K562 (cell line): ENCODE results near the gene ATP5PO. TPM values are rescaled to one million over a fixed set of nuclear protein-coding genes. Genes with fewer than 3 reads are reported as not detected.

Experiments used
- ATAC-seq: fragments of 200-7000 bp; cut with Tn5 transposase; 3 replicates; pipeline ENCODE4 v1.9.1; 2020; ENCODE audit warnings: moderate library complexity
- BruUV-seq: library from RNA; stranded (reverse); fragments of 400-500 nt; replicated peaks from 2 replicates; lab custom pipeline; 2021; lab: Mats Ljungman, UMichigan
- CTCF ChIA-PET: fragments of 300-600 bp; formaldehyde crosslinking; extraction: SDS; loops from one replicate; lab custom pipeline; 2021; ENCODE audit warnings: low intra/inter-chr PET ratio; lab: Yijun Ruan, JAX
- POLR2A ChIA-PET: fragments of 300-600, 350-650 bp; sonication (Branson Sonifier 250); formaldehyde crosslinking; extraction: SDS; loops from one replicate; lab custom pipeline; 2021; ENCODE audit warnings: antibody characterized with exemption, inconsistent platforms; lab: Yijun Ruan, JAX
- DNase-seq, 4 experiments: peaks; one replicate each; pipeline versions ENCODE4 v3.0.0 to v3.0.0-alpha.2; 2011 to 2018; ENCODE audit warnings: low spot score in 3 of 4, mixed read lengths in 3 of 4; ENCODE audit errors: extremely low read depth in 1 of 4
- FAIRE-seq: peaks from 2 replicates; lab custom pipeline; 2011; peaks lifted over from hg19 to GRCh38; lab: Jason Lieb, UNC
- H2AFZ ChIP-seq: 2 replicates; pipeline ENCODE4 v1.6.0; 2011; ENCODE audit warnings: low read depth, low read length, control low read depth, inconsistent platforms
- H3K27ac ChIP-seq: fragments of 200-600 bp; 3 replicates; pipeline ENCODE4 v1.8.0; 2011; ENCODE audit warnings: low read depth, mild to moderate bottlenecking, control low read depth, inconsistent platforms, low read length, moderate library complexity, mixed read lengths; ENCODE audit errors: extremely low read depth
- H3K27me3 ChIP-seq, 2 experiments: fragments of 300-600 bp in 1 of 2; 2 replicates in 1 of 2; 3 replicates in 1 of 2; pipeline versions ENCODE4 v1.6.0 to v1.8.0; 2011; ENCODE audit warnings: inconsistent platforms in 2 of 2, low read length in 2 of 2, mild to moderate bottlenecking in 1 of 2, mixed read lengths in 1 of 2, moderate library complexity in 1 of 2; ENCODE audit not compliant: control insufficient read depth in 2 of 2, insufficient read depth in 2 of 2
- H3K36me3 ChIP-seq: fragments of 300-600 bp; 3 replicates; pipeline ENCODE4 v1.8.0; 2011; ENCODE audit warnings: mild to moderate bottlenecking, low read length, inconsistent platforms; ENCODE audit not compliant: control insufficient read depth, insufficient read depth
- H3K4me1 ChIP-seq, 2 experiments: fragments of 200-600 bp in 1 of 2; replicated peaks in 1 of 2; 2 replicates in 1 of 2; 3 replicates in 1 of 2; pipeline versions ENCODE4 v1.5.1 to v1.8.0; 2011; ENCODE audit warnings: inconsistent platforms in 2 of 2, low read length in 2 of 2, mild to moderate bottlenecking in 1 of 2, mixed read lengths in 1 of 2, moderate library complexity in 1 of 2; ENCODE audit not compliant: control insufficient read depth in 2 of 2, insufficient read depth in 2 of 2
- H3K4me2 ChIP-seq: 2 replicates; pipeline ENCODE4 v1.6.1; 2011; ENCODE audit warnings: low read length, control low read depth, inconsistent platforms, mixed read lengths; ENCODE audit not compliant: insufficient read depth
- H3K4me3 ChIP-seq: fragments of 200-600 bp; sonication (generic), shearing (Covaris generic); 2 replicates; pipeline ENCODE4 v1.5.1; 2016; ENCODE audit warnings: control low read depth, inconsistent platforms
- H3K79me2 ChIP-seq: fragments of 200-600 bp; 3 replicates; pipeline ENCODE4 v1.8.0; 2011; ENCODE audit warnings: low read length, inconsistent platforms; ENCODE audit not compliant: control insufficient read depth, insufficient read depth
- H3K9ac ChIP-seq, 2 experiments: 2 replicates each; pipeline versions ENCODE4 v1.6.0 to v1.6.1; 2011; ENCODE audit warnings: low read depth in 2 of 2, low read length in 2 of 2, control low read depth in 1 of 2, inconsistent platforms in 1 of 2, mild to moderate bottlenecking in 1 of 2, mixed read lengths in 1 of 2; ENCODE audit not compliant: insufficient read depth in 1 of 2
- H3K9me1 ChIP-seq: one replicate; pipeline ENCODE4 v1.6.0; 2011; ENCODE audit warnings: inconsistent platforms, mild to moderate bottlenecking, low read length, moderate library complexity; ENCODE audit not compliant: control insufficient read depth, insufficient read depth
- H3K9me3 ChIP-seq: replicated peaks from 2 replicates; pipeline ENCODE4 v1.5.1; 2011; ENCODE audit warnings: low read depth, low read length, inconsistent platforms; ENCODE audit not compliant: control insufficient read depth, insufficient read depth
- H4K20me1 ChIP-seq: replicated peaks from 2 replicates; pipeline ENCODE4 v1.6.1; 2011; ENCODE audit warnings: low read length, inconsistent platforms, mixed read lengths; ENCODE audit not compliant: control insufficient read depth, insufficient read depth
- NFIC ChIP-seq: fragments of 450-650 bp; IDR thresholded peaks from 2 replicates; pipeline ENCODE4 v1.6.1; 2017; ENCODE audit warnings: mild to moderate bottlenecking, inconsistent platforms
- POLR2A ChIP-seq: fragments of 450-650 bp; conservative IDR thresholded peaks from 2 replicates; pipeline ENCODE4 v1.6.1; 2016
- POLR2G ChIP-seq: fragments of 200-400 bp; formaldehyde crosslinking; IDR thresholded peaks from 2 replicates; pipeline ENCODE4 v1.6.1; 2017; ENCODE audit warnings: low read depth, mild to moderate bottlenecking, antibody characterized with exemption, low read length, moderate library complexity
- POLR3A ChIP-seq: IDR thresholded peaks from 2 replicates; pipeline ENCODE4 v1.6.1; 2011; ENCODE audit warnings: borderline replicate concordance, mild to moderate bottlenecking, moderate library complexity; ENCODE audit not compliant: insufficient read length, insufficient read depth; ENCODE audit errors: extremely low read depth
- RBFOX2 ChIP-seq: fragments of 200-400 bp; formaldehyde crosslinking; IDR thresholded peaks from 2 replicates; pipeline ENCODE4 v1.6.1; 2017; ENCODE audit warnings: low read depth, mild to moderate bottlenecking, low read length, moderate library complexity
- SUPT5H ChIP-seq: fragments of 450-650 bp; IDR thresholded peaks from 2 replicates; pipeline ENCODE4 v1.6.1; 2016
- USF2 ChIP-seq: sonication (generic); formaldehyde crosslinking; IDR thresholded peaks from 2 replicates; pipeline ENCODE4 v1.5.0; 2020; ENCODE audit warnings: missing genetic modification reagents
- ZNF311 ChIP-seq: fragments of 250-450 bp; sonication (Bioruptor Pico); IDR thresholded peaks from 2 replicates; pipeline ENCODE4 v1.4.0; 2020; ENCODE audit warnings: mild to moderate bottlenecking, moderate library complexity
- WGBS: fragments of 100-300 bp; shearing (Covaris generic); methylation state at CpG from one replicate; pipeline ENCODE4 v1.1.6; 2016; ENCODE audit warnings: low coverage, mixed read lengths; ENCODE audit not compliant: insufficient coverage; ENCODE audit errors: missing lambda C conversion rate; 5-methylcytosine and 5-hydroxymethylcytosine counted together
- in situ Hi-C: fragments of 300-500 bp; cut with MboI; formaldehyde crosslinking; loops from 4 replicates; pipeline ENCODE4 v1.15.0; 2018; ENCODE audit warnings: inconsistent platforms, mixed read lengths
- intact Hi-C: fragments of 100-400 bp; cut with micrococcal nuclease; formaldehyde crosslinking; loops from 2 replicates; pipeline ENCODE4 v1.14.2; 2022
- polyA plus RNA-seq, 8 experiments: library from polyadenylated mRNA; depleted of rRNA in 4 of 8; stranded (reverse) in 5 of 8; unstranded in 3 of 8; fragments of >200 nt; fragmentation: Nextera tagmentation in 2 of 8; fragmentation: Illumina TruSeq in 1 of 8; extraction: Ambion mirVana in 2 of 8; extraction: Trizol in 1 of 8; gene quantifications; 2 replicates each; pipeline versions ENCODE4 v1.2.1 to v1.2.3, GENCODE V29; 2011 to 2014; ENCODE audit warnings: inconsistent platforms in 1 of 8, missing spikeins in 1 of 8
- total RNA-seq, 7 experiments: library from RNA; depleted of rRNA in 6 of 7; stranded (reverse); fragments of >200 nt in 6 of 7; fragmentation: Illumina TruSeq in 2 of 7; extraction: Trizol in 2 of 7; gene quantifications; 2 replicates each; pipeline versions ENCODE4 v1.2.1 to v1.2.3, GENCODE V29; 2011 to 2021; ENCODE audit warnings: low replicate concordance in 1 of 7

Gene ATP5PO
- total and polyA plus RNA-seq, 9 of the 15 experiments (the other 6 are each of a cell fraction or from before 2014, with no cell fraction given), result 367 to 2,722 (median 808) TPM

DNA sequence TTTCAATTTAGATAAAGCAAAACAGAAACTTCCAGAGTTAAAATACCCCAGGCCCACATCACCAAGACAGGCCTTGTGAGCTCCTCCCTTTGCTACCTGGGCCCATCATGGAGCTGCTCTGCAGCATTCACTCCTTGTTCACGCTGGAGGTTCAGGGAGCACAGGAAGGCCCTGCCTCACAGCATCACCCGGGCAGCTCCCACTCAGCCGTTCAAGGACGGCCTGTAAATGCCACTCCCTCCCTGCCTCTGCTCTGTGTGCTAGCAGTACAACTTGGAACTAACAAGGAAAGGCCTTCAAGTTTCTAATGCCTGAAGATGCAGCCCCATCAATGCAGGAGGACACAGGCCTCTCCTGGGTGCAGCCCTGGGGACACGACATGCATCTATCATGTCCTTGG lies 11.6 kb downstream of the ATP5PO start:
- H3K4me2 ChIP-seq, result no peak overlapping the region
- H3K9ac ChIP-seq, result no peak overlapping the region
- POLR2A ChIA-PET, result interaction anchor here (0.5 to 2.9 kb wide), 7 partner anchors 8 to 564 kb away, joined by 3 to 15 read pairs (median 3); partner anchors contain the start of gene ATP5PO
- intact Hi-C loops (no loop called here), in situ Hi-C loops (no loop called here)
- no peaks in the 10 kb centered on the region for H3K9me1 ChIP-seq
- DNase-seq (no peak), FAIRE-seq (no peak), ATAC-seq (peak; percentile 6; the same call in 1 of the 3 replicates)
- H3K9me3 ChIP-seq, result no peaks in the 10 kb centered on the region
- H3K4me1 ChIP-seq, result peaks cover 6% of the 10 kb centered on the region in 2 experiments; a peak in 3 of 5 replicates
- H3K27ac ChIP-seq, result no peak overlapping the region
- H3K79me2 ChIP-seq, result no peaks in the 10 kb centered on the region
- TF ChIP-seq SUPT5H (0 out of 2 replicates have a peak, but pooled peaks have one; percentile 16), NFIC (no peak), POLR2A (0 out of 2 replicates have a peak, but pooled peaks have one; percentile 20), RBFOX2 (peak; percentile 40; the same call in 1 of the 2 replicates)
- CTCF ChIA-PET, result no interaction called here
- no peak overlapping the region for H2AFZ ChIP-seq
- BruUV-seq, result no TSS peak
- no peak overlapping the region for H3K4me3 ChIP-seq
- peaks cover 75% of the 10 kb centered on the region for H3K36me3 ChIP-seq
- H3K27me3 ChIP-seq, result no peaks in the 10 kb centered on the region
- WGBS, result 82% methylated on average over 5 of the region's 5 CpGs
- H4K20me1 ChIP-seq, result 0 out of 2 replicates have a peak, but pooled peaks cover 4% of the 10 kb centered on the region

DNA sequence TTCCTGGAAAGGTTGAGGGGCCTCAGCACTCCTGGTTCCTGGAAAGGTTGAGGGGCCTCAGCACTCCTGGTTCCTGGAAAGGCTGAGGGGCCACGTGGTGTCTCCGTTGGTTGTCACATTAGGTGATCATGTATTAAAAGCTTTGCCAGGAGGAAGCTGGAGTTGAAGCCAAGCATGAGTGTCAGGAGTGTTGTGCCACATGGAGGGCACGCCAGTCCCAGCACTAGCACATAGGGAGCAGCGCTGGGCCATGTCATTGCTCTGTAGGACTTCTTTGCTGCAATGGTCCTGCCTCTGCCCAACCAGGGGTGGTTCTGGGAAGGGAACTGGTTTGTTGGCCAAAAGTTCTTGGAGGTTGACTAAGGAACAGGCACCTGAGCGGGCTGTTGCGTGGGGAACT lies 13.3 kb downstream of the ATP5PO start:
- H3K79me2 ChIP-seq, result no peaks in the 10 kb centered on the region
- H3K9ac ChIP-seq, result no peak overlapping the region; a peak in 1 of 4 replicates
- H3K4me2 ChIP-seq, result no peak overlapping the region
- no peak overlapping the region for H3K27ac ChIP-seq
- no peak for DNase-seq
- H3K9me1 ChIP-seq, result no peaks in the 10 kb centered on the region
- no TSS peak for BruUV-seq
- FAIRE-seq, result peak; percentile 37
- H3K36me3 ChIP-seq, result peaks cover 58% of the 10 kb centered on the region
- CTCF ChIA-PET, result interaction anchor here (0.8 kb wide), 1 partner anchor 702 kb away, joined by 3 read pairs; no protein-coding TSS in a partner anchor
- 0 out of 2 replicates have a peak, but pooled peaks cover 4% of the 10 kb centered on the region for H4K20me1 ChIP-seq
- no peak overlapping the region for H3K4me3 ChIP-seq
- no peak overlapping the region for H2AFZ ChIP-seq
- no peaks in the 10 kb centered on the region for H3K9me3 ChIP-seq
- TF ChIP-seq POLR2G (0 out of 2 replicates have a peak, but pooled peaks have one; percentile 2), USF2 (CRISPR knock-in tag) (peak; percentile 30; the same call in 1 of the 2 replicates), SUPT5H (peak; percentile 54), POLR2A (peak; percentile 45; the same call in 1 of the 2 replicates), POLR3A (no peak), ZNF311 (CRISPR knock-in tag) (no peak)
- ATAC-seq, result peak; percentile 54
- 58% methylated on average over 6 of the region's 6 CpGs for WGBS
- intact Hi-C loops (no loop called here), in situ Hi-C loops (no loop called here)
- H3K27me3 ChIP-seq, result no peaks in the 10 kb centered on the region
- peaks cover 6% of the 10 kb centered on the region in 2 experiments; a peak in 3 of 5 replicates for H3K4me1 ChIP-seq
- POLR2A ChIA-PET, result interaction anchor here (0.6 to 2.9 kb wide), 5 partner anchors 9 to 171 kb away, joined by 3 to 15 read pairs (median 4); partner anchors contain the start of gene ATP5PO
